Progenitor cell of endocrine pancreas (in vitro differentiated cells): Measurements from ENCODE around the gene HOXC9. TPM values are rescaled to one million over a fixed set of nuclear protein-coding genes. Genes with fewer than 3 reads are reported as not detected.
A peak's percentile ranks its signal among the peaks of the same experiment; 100 is the strongest.

ENCODE experiments used
- DNase-seq: peaks from one replicate; pipeline ENCODE4 v3.0.0; 2021; ENCODE audit warnings: low spot score; ENCODE audit not compliant: unreplicated experiment
- H3K27ac Mint-ChIP-seq: 2 replicates; pipeline ENCODE4 v1.8.0; 2021; ENCODE audit warnings: mild to moderate bottlenecking, moderate library complexity, mixed read lengths
- H3K27me3 Mint-ChIP-seq: 2 replicates; pipeline ENCODE4 v1.8.0; 2021; ENCODE audit warnings: mixed read lengths
- H3K36me3 Mint-ChIP-seq: 2 replicates; pipeline ENCODE4 v1.8.0; 2022; ENCODE audit warnings: mixed read lengths; ENCODE audit not compliant: insufficient read depth
- H3K4me1 Mint-ChIP-seq: 2 replicates; pipeline ENCODE4 v1.8.0; 2021; ENCODE audit warnings: low read depth, mixed read lengths
- H3K4me3 Mint-ChIP-seq: 2 replicates; pipeline ENCODE4 v1.8.0; 2021; ENCODE audit warnings: low read depth, mild to moderate bottlenecking, moderate library complexity, mixed read lengths
- H3K9me3 Mint-ChIP-seq: 2 replicates; pipeline ENCODE4 v1.8.0; 2021; ENCODE audit warnings: low read depth, mixed read lengths
- CTCF ChIP-seq: fragments of 200-600 bp; sonication (generic); IDR thresholded peaks from one replicate; pipeline ENCODE4 v1.5.0; 2021; ENCODE audit warnings: antibody characterized with exemption, mild to moderate bottlenecking; ENCODE audit not compliant: unreplicated experiment
- total RNA-seq: library from RNA; stranded (reverse); gene quantifications from 2 replicates; pipeline ENCODE4 v1.2.1, GENCODE V29; 2021

HOXC9 gene
- total RNA-seq, 1 donor from 2014 or later = not detected

- no peak for TF ChIP-seq CTCF
- Mint-ChIP-seq H3K9me3 (no peaks in the 10 kb centered on the region), H3K27me3 (peaks cover 96% of the 10 kb centered on the region), H3K4me3 (no peak overlapping the region), H3K36me3 (no peaks in the 10 kb centered on the region), H3K27ac (peak overlapping the region; percentile 57), H3K4me1 (peaks cover 1% of the 10 kb centered on the region)
- DNase-seq = no peak
Measured at GRCh38 chr12:53980104-53980801, 19.7 kb upstream of the HOXC9 start.

- no peak overlapping the region for H3K27ac Mint-ChIP-seq
- peaks cover 3% of the 10 kb centered on the region for H3K4me1 Mint-ChIP-seq
- H3K27me3 Mint-ChIP-seq = peaks cover 95% of the 10 kb centered on the region
- no peak for DNase-seq
- TF ChIP-seq CTCF = no peak
- no peak overlapping the region for H3K4me3 Mint-ChIP-seq
- H3K9me3 Mint-ChIP-seq = no peaks in the 10 kb centered on the region
- H3K36me3 Mint-ChIP-seq = no peaks in the 10 kb centered on the region
Measured at GRCh38 chr12:53980802-53981496, 19.0 kb upstream of the HOXC9 start.

GRCh38 chr12:53981634-53982565 is 18.1 kb upstream of the HOXC9 start:
- Mint-ChIP-seq H3K36me3 (no peaks in the 10 kb centered on the region), H3K27me3 (peaks cover 94% of the 10 kb centered on the region), H3K4me3 (no peak overlapping the region), H3K4me1 (peaks cover 3% of the 10 kb centered on the region), H3K9me3 (no peaks in the 10 kb centered on the region), H3K27ac (no peak overlapping the region)
- no peak for DNase-seq
- no peak for TF ChIP-seq CTCF

GRCh38 chr12:53982648-53983567 is 17.1 kb upstream of the HOXC9 start:
- Mint-ChIP-seq H3K4me3 (no peak overlapping the region), H3K36me3 (no peaks in the 10 kb centered on the region), H3K4me1 (peaks cover 3% of the 10 kb centered on the region), H3K9me3 (no peaks in the 10 kb centered on the region), H3K27ac (no peak overlapping the region), H3K27me3 (peaks cover 94% of the 10 kb centered on the region)
- TF ChIP-seq CTCF = no peak
- no peak for DNase-seq
